WTC11 (cell line): Measurements from ENCODE around the gene AJM1. TPM values are rescaled to one million over a fixed set of nuclear protein-coding genes. Genes with fewer than 3 reads are reported as not detected.

Experiments
- ATAC-seq: fragments of 200-7000 bp; cut with Tn5 transposase; 2 replicates; pipeline ENCODE4 v1.10.0; 2021; ENCODE audit warnings: mild to moderate bottlenecking, moderate library complexity
- CTCF ChIA-PET: fragments of 300-600 bp; sonication (Branson Sonifier 250); formaldehyde crosslinking; loops from one replicate; lab custom pipeline; 2021; ENCODE audit warnings: antibody characterized with exemption; lab: Charles Lee
- POLR2A ChIA-PET: fragments of 350-600 bp; sonication (Branson Sonifier 250); formaldehyde crosslinking; loops from one replicate; lab custom pipeline; 2021; ENCODE audit warnings: antibody characterized with exemption; lab: Charles Lee
- DNase-seq: peaks from one replicate; pipeline ENCODE4 v3.0.0; 2021; ENCODE audit warnings: low spot score
- H3K27ac Mint-ChIP-seq: 2 replicates; pipeline ENCODE4 v1.8.0; 2021; ENCODE audit warnings: mixed read lengths
- H3K27me3 Mint-ChIP-seq: 2 replicates; pipeline ENCODE4 v1.8.0; 2021; ENCODE audit warnings: low read depth, mild to moderate bottlenecking, moderate library complexity, mixed read lengths
- H3K36me3 Mint-ChIP-seq: 2 replicates; pipeline ENCODE4 v1.8.0; 2021; ENCODE audit warnings: mixed read lengths
- H3K4me1 Mint-ChIP-seq: 2 replicates; pipeline ENCODE4 v1.8.0; 2022; ENCODE audit warnings: mixed read lengths
- H3K4me3 Mint-ChIP-seq: 2 replicates; pipeline ENCODE4 v1.8.0; 2021; ENCODE audit warnings: mild to moderate bottlenecking, moderate library complexity, mixed read lengths
- H3K9me3 Mint-ChIP-seq: 2 replicates; pipeline ENCODE4 v1.8.0; 2021; ENCODE audit warnings: mixed read lengths
- CREM ChIP-seq: sonication (generic); formaldehyde crosslinking; IDR thresholded peaks from 2 replicates; pipeline ENCODE4 v1.8.1; 2022; ENCODE audit warnings: mild to moderate bottlenecking, missing genetic modification reagents, moderate library complexity
- GABPB1 ChIP-seq: sonication (generic); formaldehyde crosslinking; IDR thresholded peaks from 2 replicates; pipeline ENCODE4 v1.8.1; 2023; ENCODE audit warnings: mild to moderate bottlenecking, missing genetic modification reagents
- NFYB ChIP-seq: sonication (generic); formaldehyde crosslinking; conservative IDR thresholded peaks from 2 replicates; pipeline ENCODE4 v1.8.0; 2022; ENCODE audit warnings: low read depth, missing genetic modification reagents
- NR3C1 ChIP-seq: sonication (generic); formaldehyde crosslinking; conservative IDR thresholded peaks from 2 replicates; pipeline ENCODE4 v1.8.1; 2023; ENCODE audit warnings: low read depth, mild to moderate bottlenecking, missing genetic modification reagents
- RELA ChIP-seq: sonication (generic); formaldehyde crosslinking; IDR thresholded peaks from 2 replicates; pipeline ENCODE4 v1.8.1; 2022; ENCODE audit warnings: missing genetic modification reagents, mild to moderate bottlenecking, borderline replicate concordance
- STAT6 ChIP-seq: sonication (generic); formaldehyde crosslinking; conservative IDR thresholded peaks from 2 replicates; pipeline ENCODE4 v1.8.1; 2023; ENCODE audit warnings: mild to moderate bottlenecking, low read depth, missing genetic modification reagents, moderate library complexity
- TEAD4 ChIP-seq: sonication (generic); formaldehyde crosslinking; IDR thresholded peaks from 2 replicates; pipeline ENCODE4 v1.8.0; 2022; ENCODE audit warnings: mild to moderate bottlenecking, missing genetic modification reagents
- ZMAT4 ChIP-seq: fragments of 250-450 bp; sonication (Bioruptor Pico); IDR thresholded peaks from 2 replicates; pipeline ENCODE4 v1.9.0; 2021; ENCODE audit warnings: mild to moderate bottlenecking
- ZNF121 ChIP-seq: sonication (generic); formaldehyde crosslinking; IDR thresholded peaks from 2 replicates; pipeline ENCODE4 v1.8.0; 2023; ENCODE audit warnings: missing genetic modification reagents
- ZNF232 ChIP-seq: sonication (generic); formaldehyde crosslinking; IDR thresholded peaks from 2 replicates; pipeline ENCODE4 v1.8.0; 2022; ENCODE audit warnings: mild to moderate bottlenecking, missing genetic modification reagents
- ZNF317 ChIP-seq: sonication (generic); formaldehyde crosslinking; IDR thresholded peaks from 2 replicates; pipeline ENCODE4 v1.8.1; 2023; ENCODE audit warnings: low read depth, mild to moderate bottlenecking, moderate library complexity, missing genetic modification reagents, borderline replicate concordance
- ZNF396 ChIP-seq: fragments of 250-450 bp; sonication (Bioruptor Pico); IDR thresholded peaks from 2 replicates; pipeline ENCODE4 v1.8.0; 2021; ENCODE audit warnings: mild to moderate bottlenecking, moderate library complexity, borderline replicate concordance
- ZNF425 ChIP-seq: fragments of 250-450 bp; sonication (Bioruptor Pico); conservative IDR thresholded peaks from 2 replicates; pipeline ENCODE4 v1.9.0; 2021; ENCODE audit warnings: mild to moderate bottlenecking
- total RNA-seq: library from RNA; stranded (reverse); gene quantifications from 3 replicates; pipeline ENCODE4 v1.2.3, GENCODE V29; 2021
- TF ChIP-seq, protein P1 (sequence below): sonication (generic); formaldehyde crosslinking; IDR thresholded peaks from 2 replicates; pipeline ENCODE4 v1.8.0; 2022; ENCODE audit warnings: mild to moderate bottlenecking, missing genetic modification reagents
- TF ChIP-seq, protein P2 (sequence below): sonication (generic); formaldehyde crosslinking; IDR thresholded peaks from 2 replicates; pipeline ENCODE4 v1.8.0; 2023; ENCODE audit warnings: missing genetic modification reagents, mild to moderate bottlenecking, borderline replicate concordance
- TF ChIP-seq, protein P3 (sequence below): sonication (generic); formaldehyde crosslinking; IDR thresholded peaks from 2 replicates; pipeline ENCODE4 v1.8.0; 2022; ENCODE audit warnings: mild to moderate bottlenecking, missing genetic modification reagents
- TF ChIP-seq, protein P4 (sequence below): sonication (generic); formaldehyde crosslinking; IDR thresholded peaks from 2 replicates; pipeline ENCODE4 v1.8.1; 2022; ENCODE audit warnings: missing genetic modification reagents, borderline replicate concordance

Gene AJM1
- total RNA-seq, 1 experiment from 2014 or later, result 1.6 TPM

- Mint-ChIP-seq H3K4me3 (no peak overlapping the region), H3K27me3 (peaks cover 37% of the 10 kb centered on the region), H3K9me3 (no peaks in the 10 kb centered on the region), H3K27ac (no peak overlapping the region), H3K36me3 (peaks cover 3% of the 10 kb centered on the region), H3K4me1 (peaks cover 9% of the 10 kb centered on the region)
- ChIA-PET CTCF (interaction anchor here (0.8 to 1.1 kb wide), 3 partner anchors 19 to 46 kb away, joined by 3 to 4 read pairs (median 4); partner anchors contain the start of genes AJM1 and LCN8), POLR2A (no interaction called here)
- no peak for ATAC-seq
- TF ChIP-seq NR3C1, result no peak
- TF ChIP-seq, protein P1, sequence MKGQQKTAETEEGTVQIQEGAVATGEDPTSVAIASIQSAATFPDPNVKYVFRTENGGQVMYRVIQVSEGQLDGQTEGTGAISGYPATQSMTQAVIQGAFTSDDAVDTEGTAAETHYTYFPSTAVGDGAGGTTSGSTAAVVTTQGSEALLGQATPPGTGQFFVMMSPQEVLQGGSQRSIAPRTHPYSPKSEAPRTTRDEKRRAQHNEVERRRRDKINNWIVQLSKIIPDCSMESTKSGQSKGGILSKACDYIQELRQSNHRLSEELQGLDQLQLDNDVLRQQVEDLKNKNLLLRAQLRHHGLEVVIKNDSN (CRISPR knock-in tag), result no peak
- TF ChIP-seq ZNF232 (CRISPR knock-in tag), result no peak
- TF ChIP-seq STAT6, result no peak
- no peak for TF ChIP-seq TEAD4 (CRISPR knock-in tag)
- no peak for TF ChIP-seq ZNF425 (CRISPR knock-in tag)
- TF ChIP-seq, protein P2, sequence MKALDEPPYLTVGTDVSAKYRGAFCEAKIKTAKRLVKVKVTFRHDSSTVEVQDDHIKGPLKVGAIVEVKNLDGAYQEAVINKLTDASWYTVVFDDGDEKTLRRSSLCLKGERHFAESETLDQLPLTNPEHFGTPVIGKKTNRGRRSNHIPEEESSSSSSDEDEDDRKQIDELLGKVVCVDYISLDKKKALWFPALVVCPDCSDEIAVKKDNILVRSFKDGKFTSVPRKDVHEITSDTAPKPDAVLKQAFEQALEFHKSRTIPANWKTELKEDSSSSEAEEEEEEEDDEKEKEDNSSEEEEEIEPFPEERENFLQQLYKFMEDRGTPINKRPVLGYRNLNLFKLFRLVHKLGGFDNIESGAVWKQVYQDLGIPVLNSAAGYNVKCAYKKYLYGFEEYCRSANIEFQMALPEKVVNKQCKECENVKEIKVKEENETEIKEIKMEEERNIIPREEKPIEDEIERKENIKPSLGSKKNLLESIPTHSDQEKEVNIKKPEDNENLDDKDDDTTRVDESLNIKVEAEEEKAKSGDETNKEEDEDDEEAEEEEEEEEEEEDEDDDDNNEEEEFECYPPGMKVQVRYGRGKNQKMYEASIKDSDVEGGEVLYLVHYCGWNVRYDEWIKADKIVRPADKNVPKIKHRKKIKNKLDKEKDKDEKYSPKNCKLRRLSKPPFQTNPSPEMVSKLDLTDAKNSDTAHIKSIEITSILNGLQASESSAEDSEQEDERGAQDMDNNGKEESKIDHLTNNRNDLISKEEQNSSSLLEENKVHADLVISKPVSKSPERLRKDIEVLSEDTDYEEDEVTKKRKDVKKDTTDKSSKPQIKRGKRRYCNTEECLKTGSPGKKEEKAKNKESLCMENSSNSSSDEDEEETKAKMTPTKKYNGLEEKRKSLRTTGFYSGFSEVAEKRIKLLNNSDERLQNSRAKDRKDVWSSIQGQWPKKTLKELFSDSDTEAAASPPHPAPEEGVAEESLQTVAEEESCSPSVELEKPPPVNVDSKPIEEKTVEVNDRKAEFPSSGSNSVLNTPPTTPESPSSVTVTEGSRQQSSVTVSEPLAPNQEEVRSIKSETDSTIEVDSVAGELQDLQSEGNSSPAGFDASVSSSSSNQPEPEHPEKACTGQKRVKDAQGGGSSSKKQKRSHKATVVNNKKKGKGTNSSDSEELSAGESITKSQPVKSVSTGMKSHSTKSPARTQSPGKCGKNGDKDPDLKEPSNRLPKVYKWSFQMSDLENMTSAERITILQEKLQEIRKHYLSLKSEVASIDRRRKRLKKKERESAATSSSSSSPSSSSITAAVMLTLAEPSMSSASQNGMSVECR (CRISPR knock-in tag), result no peak
- TF ChIP-seq CREM (CRISPR knock-in tag), result no peak
- no peak for TF ChIP-seq ZMAT4 (CRISPR knock-in tag)
- TF ChIP-seq, protein P3, sequence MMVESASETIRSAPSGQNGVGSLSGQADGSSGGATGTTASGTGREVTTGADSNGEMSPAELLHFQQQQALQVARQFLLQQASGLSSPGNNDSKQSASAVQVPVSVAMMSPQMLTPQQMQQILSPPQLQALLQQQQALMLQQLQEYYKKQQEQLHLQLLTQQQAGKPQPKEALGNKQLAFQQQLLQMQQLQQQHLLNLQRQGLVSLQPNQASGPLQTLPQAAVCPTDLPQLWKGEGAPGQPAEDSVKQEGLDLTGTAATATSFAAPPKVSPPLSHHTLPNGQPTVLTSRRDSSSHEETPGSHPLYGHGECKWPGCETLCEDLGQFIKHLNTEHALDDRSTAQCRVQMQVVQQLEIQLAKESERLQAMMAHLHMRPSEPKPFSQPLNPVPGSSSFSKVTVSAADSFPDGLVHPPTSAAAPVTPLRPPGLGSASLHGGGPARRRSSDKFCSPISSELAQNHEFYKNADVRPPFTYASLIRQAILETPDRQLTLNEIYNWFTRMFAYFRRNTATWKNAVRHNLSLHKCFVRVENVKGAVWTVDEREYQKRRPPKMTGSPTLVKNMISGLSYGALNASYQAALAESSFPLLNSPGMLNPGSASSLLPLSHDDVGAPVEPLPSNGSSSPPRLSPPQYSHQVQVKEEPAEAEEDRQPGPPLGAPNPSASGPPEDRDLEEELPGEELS (CRISPR knock-in tag), result no peak
- TF ChIP-seq ZNF396 (CRISPR knock-in tag), result no peak
- no peak for TF ChIP-seq RELA
- TF ChIP-seq ZNF121, result no peak
- TF ChIP-seq NFYB (CRISPR knock-in tag), result no peak
- TF ChIP-seq ZNF317 (CRISPR knock-in tag), result no peak
- TF ChIP-seq GABPB1 (CRISPR knock-in tag), result no peak
- TF ChIP-seq, protein P4, sequence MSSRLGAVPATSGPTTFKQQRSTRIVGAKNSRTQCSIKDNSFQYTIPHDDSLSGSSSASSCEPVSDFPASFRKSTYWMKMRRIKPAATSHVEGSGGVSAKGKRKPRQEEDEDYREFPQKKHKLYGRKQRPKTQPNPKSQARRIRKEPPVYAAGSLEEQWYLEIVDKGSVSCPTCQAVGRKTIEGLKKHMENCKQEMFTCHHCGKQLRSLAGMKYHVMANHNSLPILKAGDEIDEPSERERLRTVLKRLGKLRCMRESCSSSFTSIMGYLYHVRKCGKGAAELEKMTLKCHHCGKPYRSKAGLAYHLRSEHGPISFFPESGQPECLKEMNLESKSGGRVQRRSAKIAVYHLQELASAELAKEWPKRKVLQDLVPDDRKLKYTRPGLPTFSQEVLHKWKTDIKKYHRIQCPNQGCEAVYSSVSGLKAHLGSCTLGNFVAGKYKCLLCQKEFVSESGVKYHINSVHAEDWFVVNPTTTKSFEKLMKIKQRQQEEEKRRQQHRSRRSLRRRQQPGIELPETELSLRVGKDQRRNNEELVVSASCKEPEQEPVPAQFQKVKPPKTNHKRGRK (CRISPR knock-in tag), result no peak
- no peak for DNase-seq
Observed at GRCh38 chr9:136803551-136804508, 38.4 kb upstream of the AJM1 start.
